Mucosa of descending colon (tissue), 3 donors: Measurements from ENCODE around the gene GABRB2. TPM values are rescaled to one million over a fixed set of nuclear protein-coding genes. Genes with fewer than 3 reads are reported as not detected.

Source experiments
- ATAC-seq: fragments of 200-7000 bp; cut with Tn5 transposase; one replicate; pipeline ENCODE4 v1.9.1; 2020; ENCODE audit warnings: mild to moderate bottlenecking, moderate library complexity
- DNase-seq, 3 donors: peaks; one replicate each; pipeline ENCODE4 v3.0.0-alpha.2; 2020
- H3K36me3 ChIP-seq: fragments of 200-600 bp; one replicate; pipeline ENCODE4 v1.8.0; 2021; ENCODE audit warnings: low read depth, mild to moderate bottlenecking
- H3K4me1 ChIP-seq: fragments of 200-600 bp; one replicate; pipeline ENCODE4 v1.8.0; 2021; ENCODE audit warnings: low read depth, mild to moderate bottlenecking
- H3K4me3 ChIP-seq: fragments of 200-600 bp; one replicate; pipeline ENCODE4 v1.8.0; 2021; ENCODE audit warnings: mild to moderate bottlenecking
- H3K9me3 ChIP-seq: fragments of 200-600 bp; one replicate; pipeline ENCODE4 v1.8.0; 2021; ENCODE audit warnings: mild to moderate bottlenecking
- intact Hi-C, 2 donors: fragments of 100-400 bp; cut with DNase I in 1 of 2; cut with micrococcal nuclease in 1 of 2; formaldehyde crosslinking; loops; one replicate each; pipeline versions ENCODE4 v1.11.0 to v1.11.1; 2022; cut with DNase I, micrococcal nuclease
- total RNA-seq, 3 donors: library from RNA; stranded (reverse); fragmentation: NEBNext Ultra II Directional in 2 of 3; extraction: Animal tissue kit (Norgen Biotek cat#: 25700) in 2 of 3; gene quantifications; one replicate each; pipeline versions ENCODE4 v1.2.1 to v1.2.4, GENCODE V29; 2021 to 2023
- TF ChIP-seq, protein P1 (sequence below): fragments of 200-600 bp; IDR thresholded peaks from one replicate; pipeline ENCODE4 v1.8.0; 2022; ENCODE audit warnings: antibody characterized with exemption, mild to moderate bottlenecking
- donor health status: DM: no; HTN: no; CAD: no; lungs with moderate emphysema.
- donor health status: DM: no; HTN: no; CAD: no.
- donor health status: DM: no; HTN: yes; CAD: no.

Gene GABRB2
- total RNA-seq, 3 donors from 2014 or later, result 0.44 to 2.1 (median 2.0) TPM

DNA sequence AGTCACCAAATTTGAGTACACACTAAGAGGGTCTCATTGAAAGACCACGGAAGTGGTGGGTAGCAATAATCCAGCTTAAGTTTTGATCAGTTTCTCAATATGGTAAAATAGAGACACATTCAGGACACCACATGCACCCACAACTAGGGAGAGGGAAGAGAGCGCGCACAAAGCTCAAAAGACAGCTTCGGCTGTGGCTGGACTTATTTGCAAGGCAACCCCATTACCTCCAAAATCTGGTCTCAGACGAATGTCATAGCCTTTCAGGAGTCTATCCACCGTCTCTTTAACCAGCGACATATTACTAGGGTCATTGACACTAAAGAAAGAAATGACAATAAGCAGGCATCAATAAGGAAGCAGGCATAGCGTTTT is 443 bp downstream of the GABRB2 start:
- ATAC-seq (no peak), DNase-seq (no peak)
- Histone ChIP-seq H3K4me1 (peaks cover 21% of the 10 kb centered on the region), H3K9me3 (no peaks in the 10 kb centered on the region), H3K36me3 (no peaks in the 10 kb centered on the region), H3K4me3 (no peak overlapping the region)
- TF ChIP-seq, protein P1, sequence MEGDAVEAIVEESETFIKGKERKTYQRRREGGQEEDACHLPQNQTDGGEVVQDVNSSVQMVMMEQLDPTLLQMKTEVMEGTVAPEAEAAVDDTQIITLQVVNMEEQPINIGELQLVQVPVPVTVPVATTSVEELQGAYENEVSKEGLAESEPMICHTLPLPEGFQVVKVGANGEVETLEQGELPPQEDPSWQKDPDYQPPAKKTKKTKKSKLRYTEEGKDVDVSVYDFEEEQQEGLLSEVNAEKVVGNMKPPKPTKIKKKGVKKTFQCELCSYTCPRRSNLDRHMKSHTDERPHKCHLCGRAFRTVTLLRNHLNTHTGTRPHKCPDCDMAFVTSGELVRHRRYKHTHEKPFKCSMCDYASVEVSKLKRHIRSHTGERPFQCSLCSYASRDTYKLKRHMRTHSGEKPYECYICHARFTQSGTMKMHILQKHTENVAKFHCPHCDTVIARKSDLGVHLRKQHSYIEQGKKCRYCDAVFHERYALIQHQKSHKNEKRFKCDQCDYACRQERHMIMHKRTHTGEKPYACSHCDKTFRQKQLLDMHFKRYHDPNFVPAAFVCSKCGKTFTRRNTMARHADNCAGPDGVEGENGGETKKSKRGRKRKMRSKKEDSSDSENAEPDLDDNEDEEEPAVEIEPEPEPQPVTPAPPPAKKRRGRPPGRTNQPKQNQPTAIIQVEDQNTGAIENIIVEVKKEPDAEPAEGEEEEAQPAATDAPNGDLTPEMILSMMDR, result no peak
- intact Hi-C loops, result no loop called here

DNA sequence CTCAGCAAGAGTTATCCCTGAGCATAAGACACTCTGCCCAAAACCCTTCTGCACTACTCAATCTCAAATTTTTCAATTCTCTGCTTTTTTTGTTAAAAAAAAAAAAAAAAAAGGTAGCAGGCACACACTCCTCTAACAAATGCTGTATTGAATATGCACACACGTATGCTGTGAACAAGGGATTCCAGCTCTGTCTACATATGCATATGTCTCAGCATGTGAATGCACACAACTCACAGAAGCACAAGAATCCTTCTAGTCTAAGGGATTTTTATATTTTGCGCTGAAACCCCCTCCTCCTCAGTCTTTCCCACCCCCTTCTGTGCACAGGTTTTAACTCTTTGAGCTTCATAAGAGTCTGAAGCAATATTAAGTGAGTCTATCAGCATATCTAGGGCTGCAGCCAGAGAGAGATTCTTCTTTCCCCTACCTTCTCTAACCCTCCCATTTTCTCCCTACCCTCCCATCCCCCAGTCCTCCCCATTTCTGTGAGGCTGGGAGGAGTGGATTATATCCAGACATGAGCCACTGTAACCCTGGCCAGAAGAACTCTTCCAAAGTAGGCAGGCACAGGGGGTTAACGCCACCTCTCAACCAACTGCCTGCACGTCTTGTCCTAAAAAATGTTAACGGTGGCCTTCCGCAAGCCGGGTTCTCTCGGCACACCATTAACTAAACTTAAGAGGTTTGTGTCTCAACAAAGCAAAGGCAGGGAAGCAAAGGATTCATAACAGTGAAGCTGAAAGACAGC is 1.0 kb downstream of the GABRB2 start:
- DNase-seq, result no peak
- intact Hi-C loops, result no loop called here
- TF ChIP-seq, protein P1, result no peak
- H3K36me3 ChIP-seq, result no peaks in the 10 kb centered on the region
- no peaks in the 10 kb centered on the region for H3K9me3 ChIP-seq
- ATAC-seq, result no peak
- peaks cover 21% of the 10 kb centered on the region for H3K4me1 ChIP-seq
- H3K4me3 ChIP-seq, result no peak overlapping the region

DNA sequence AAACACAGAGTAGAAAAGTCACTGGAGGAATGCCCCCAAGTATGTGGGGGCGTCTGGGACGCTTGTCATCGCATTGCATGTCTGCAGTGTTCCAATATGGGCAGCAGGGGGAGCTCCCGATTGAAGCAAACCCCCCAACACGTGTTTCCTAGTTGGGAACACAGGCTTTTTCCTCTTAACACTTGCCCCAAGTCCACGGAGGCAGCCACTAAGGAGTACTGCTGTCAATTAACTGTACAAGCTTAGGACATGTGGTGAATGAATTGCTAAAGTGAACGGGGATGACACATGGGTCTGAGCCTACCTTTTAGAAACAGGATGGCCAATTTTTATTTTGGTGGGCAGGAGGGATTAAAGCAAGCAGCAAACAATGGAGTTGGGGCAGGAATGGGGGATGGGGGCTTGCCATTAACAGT is 2.2 kb downstream of the GABRB2 start:
- Histone ChIP-seq H3K36me3 (no peaks in the 10 kb centered on the region), H3K9me3 (no peaks in the 10 kb centered on the region), H3K4me3 (no peak overlapping the region), H3K4me1 (peaks cover 21% of the 10 kb centered on the region)
- intact Hi-C loops, result no loop called here
- TF ChIP-seq, protein P1, result peak; percentile 69
- peak in 2 of 3 donors; percentile 44 to 47 for DNase-seq
- ATAC-seq, result peak; percentile 46

DNA sequence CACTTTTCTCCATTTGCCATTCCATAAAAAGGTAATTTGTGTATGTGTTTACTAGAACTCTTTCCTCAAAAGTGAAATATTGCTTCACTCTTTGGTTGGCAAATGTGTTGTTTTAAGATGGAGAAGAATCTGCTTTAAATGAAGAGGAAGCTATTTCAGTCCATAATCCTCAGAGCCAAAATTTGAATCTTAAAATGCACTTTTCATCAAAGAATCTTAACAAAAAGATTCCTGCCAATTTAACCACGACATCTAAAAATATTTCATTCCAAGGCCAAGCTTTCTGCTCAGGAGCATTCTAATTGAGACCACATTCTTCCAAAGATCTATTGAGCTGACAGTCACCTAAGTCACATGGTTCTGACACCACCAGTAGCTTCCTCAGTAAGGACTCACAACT is 7.5 kb downstream of the GABRB2 start:
- no peak for DNase-seq

DNA sequence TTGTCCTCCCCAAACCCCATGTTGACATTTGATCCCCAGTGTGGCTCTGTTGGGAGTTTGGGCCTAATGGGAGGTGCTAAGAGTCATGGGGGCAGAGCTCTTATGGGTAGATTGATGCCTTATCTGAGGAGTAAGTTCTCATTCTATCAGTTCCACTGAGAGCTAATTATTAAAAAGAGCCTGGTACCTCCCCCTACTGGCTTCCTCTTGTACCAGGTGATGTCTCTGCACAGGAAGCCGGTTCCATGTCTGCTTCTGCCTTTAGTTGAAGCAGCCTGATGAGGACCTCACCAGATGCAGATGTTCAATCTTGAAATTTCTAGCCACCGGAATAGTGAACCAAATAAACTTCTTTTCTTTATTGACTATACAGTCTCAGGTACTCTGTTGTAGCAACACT is 10.8 kb downstream of the GABRB2 start:
- intact Hi-C loops, result no loop called here
- H3K36me3 ChIP-seq, result no peaks in the 10 kb centered on the region
- DNase-seq (no peak), ATAC-seq (no peak)
- TF ChIP-seq, protein P1, result no peak
- H3K9me3 ChIP-seq, result no peaks in the 10 kb centered on the region
- H3K4me1 ChIP-seq, result no peaks in the 10 kb centered on the region
- no peak overlapping the region for H3K4me3 ChIP-seq

More for the DNA sequence above, 7.5 kb downstream of the GABRB2 start:
- H3K36me3 ChIP-seq, result no peaks in the 10 kb centered on the region
- ATAC-seq, result no peak
- H3K4me1 ChIP-seq, result no peaks in the 10 kb centered on the region
- no peaks in the 10 kb centered on the region for H3K9me3 ChIP-seq
- intact Hi-C loops, result no loop called here
- no peak overlapping the region for H3K4me3 ChIP-seq
- TF ChIP-seq, protein P1, result no peak
